Choroid plexus epithelial cell (primary cell): ENCODE data around the gene MTURN.

ENCODE experiments used
- DNase-seq: peaks from one replicate; pipeline ENCODE4 v3.0.0-alpha.2; 2010; ENCODE audit warnings: low read depth
- H3K4me3 ChIP-seq: 2 replicates; pipeline ENCODE4 v1.5.1; 2011; ENCODE audit warnings: low read depth, mild to moderate bottlenecking, control low read depth, low read length, moderate library complexity
- CTCF ChIP-seq: conservative IDR thresholded peaks from 2 replicates; pipeline ENCODE4 v1.5.1; 2011; ENCODE audit warnings: low read depth, mild to moderate bottlenecking, control low read depth, inconsistent platforms, low read length, moderate library complexity

The MTURN gene

GRCh38 chr7:30166155-30166840, 31.5 kb downstream of the MTURN start:
- TF ChIP-seq CTCF, result no peak
- no peak for DNase-seq

DNA sequence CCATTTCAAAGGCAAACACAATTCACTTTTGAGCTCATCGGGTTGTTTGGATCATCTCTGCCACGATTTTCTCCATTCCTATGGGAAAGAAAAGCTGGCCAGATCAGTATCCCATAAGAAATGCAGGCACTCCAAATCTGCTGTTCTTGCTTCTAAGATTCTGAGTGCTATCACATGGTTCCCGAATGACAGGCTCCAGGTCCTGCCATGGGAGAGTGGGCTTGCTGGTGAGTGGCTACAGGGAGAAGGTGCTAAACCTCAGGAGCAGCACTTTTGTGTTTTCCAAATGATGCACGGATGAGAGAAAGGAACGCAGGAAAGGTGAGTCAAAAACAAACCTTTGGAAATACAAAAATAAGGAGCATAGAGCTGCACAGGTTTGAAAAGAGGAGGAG, 32.1 kb downstream of the MTURN start:
- no peak for DNase-seq
- no peak overlapping the region for H3K4me3 ChIP-seq
- TF ChIP-seq CTCF, result no peak

More at GRCh38 chr7:30166155-30166840, 31.5 kb downstream of the MTURN start:
- H3K4me3 ChIP-seq, result no peak overlapping the region

- no peak overlapping the region for H3K4me3 ChIP-seq
- no peak for TF ChIP-seq CTCF
Measured at GRCh38 chr7:30167901-30168300, 33.1 kb downstream of the MTURN start.

GRCh38 chr7:30168835-30169573, 34.2 kb downstream of the MTURN start:
- TF ChIP-seq CTCF, result peak; percentile 11
- peak; percentile 79 for DNase-seq
- no peak overlapping the region for H3K4me3 ChIP-seq

More at GRCh38 chr7:30167901-30168300, 33.1 kb downstream of the MTURN start:
- DNase-seq, result no peak

DNA sequence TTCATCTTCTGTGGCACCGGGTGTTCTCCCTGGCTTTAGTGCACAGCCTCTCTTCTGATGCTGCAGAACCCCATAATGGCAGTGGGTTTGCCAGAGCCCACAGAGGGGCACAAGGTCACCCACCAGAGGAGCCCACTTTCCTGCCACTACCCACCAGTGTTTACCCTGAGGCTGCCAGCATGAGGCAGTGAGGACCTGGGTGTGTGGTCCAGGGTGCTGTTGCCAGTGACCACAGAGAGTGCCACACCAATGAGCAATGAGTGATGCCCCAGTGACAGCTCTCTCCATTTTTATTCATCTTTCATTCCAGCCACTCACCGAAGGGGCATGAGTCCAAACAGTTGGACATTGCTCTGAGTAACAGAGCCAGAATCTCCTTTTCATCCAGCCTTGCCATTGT, 34.8 kb downstream of the MTURN start:
- no peak for DNase-seq
- TF ChIP-seq CTCF, result no peak
- H3K4me3 ChIP-seq, result no peak overlapping the region

GRCh38 chr7:30170476-30171205, 35.9 kb downstream of the MTURN start:
- no peak overlapping the region for H3K4me3 ChIP-seq
- no peak for TF ChIP-seq CTCF
- no peak for DNase-seq
